ENCODE results near the gene NDUFB6.

DNA sequence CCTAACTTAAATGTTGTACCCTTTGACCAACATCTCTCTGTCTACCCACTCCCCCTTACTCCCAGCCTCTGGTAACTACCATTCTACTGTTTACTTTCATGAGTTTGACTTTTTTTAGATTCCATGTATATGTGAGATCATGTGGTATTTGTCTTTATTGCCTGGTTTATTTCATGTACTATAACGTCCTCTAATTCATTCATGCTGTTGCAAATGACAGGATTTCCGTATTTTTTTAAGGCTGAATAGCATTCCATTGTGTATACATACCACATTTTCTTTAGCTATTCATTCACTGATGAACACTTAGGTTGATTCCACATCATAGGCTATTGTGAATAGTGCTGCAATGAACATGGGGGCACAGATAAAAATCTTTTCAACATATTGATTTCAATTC, 11.8 kb upstream of the NDUFB6 start:
- TF ChIP-seq KDM5A (IDR thresholded peaks at IDR 0.05) (no peak), RAD21 (conservative IDR thresholded peaks at IDR 0.05 in 1 of 2, IDR thresholded peaks at IDR 0.05 in 1 of 2) (no peak), CHD2 (IDR thresholded peaks at IDR 0.05; ENCODE audit: low read length, partially characterized antibody) (no peak)

Data from A549 (cell line).